OCI-LY3 (cell line): ENCODE data around the gene NEK3.

Experiments
- EZH2phosphoT487 ChIP-seq: fragments of 200-600 bp; shearing (Covaris generic); IDR thresholded peaks from 2 replicates; pipeline ENCODE4 v1.6.1; 2018; ENCODE audit warnings: antibody characterized with exemption, mixed run types, low read depth
- TF ChIP-seq, protein P1 (sequence below): fragments of 200-600, 300-600 bp; sonication (generic); IDR thresholded peaks from 2 replicates; pipeline ENCODE4 v1.5.1; 2014; ENCODE audit warnings: antibody characterized with exemption, low read length, low read depth

DNA sequence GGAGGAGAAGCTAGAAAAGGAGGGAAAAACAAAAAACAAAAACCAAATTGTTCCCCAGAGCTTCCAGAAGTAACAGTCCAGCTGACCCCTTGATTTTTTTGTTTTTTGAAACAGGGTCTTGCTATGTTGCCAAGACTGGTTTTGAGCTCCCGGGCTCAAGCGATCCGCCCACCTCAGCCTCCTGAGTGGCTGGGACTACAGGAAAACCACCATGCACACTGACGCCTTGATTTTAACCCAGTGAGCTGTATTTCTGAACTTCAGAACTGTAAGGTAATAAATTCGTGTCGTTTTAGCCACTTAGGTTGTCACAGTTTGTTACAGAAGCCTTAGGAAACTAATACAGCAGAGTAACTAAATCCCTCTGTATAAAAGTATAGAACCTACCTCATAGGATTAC lies 1.1 kb upstream of the NEK3 start:
- TF ChIP-seq, protein P1, sequence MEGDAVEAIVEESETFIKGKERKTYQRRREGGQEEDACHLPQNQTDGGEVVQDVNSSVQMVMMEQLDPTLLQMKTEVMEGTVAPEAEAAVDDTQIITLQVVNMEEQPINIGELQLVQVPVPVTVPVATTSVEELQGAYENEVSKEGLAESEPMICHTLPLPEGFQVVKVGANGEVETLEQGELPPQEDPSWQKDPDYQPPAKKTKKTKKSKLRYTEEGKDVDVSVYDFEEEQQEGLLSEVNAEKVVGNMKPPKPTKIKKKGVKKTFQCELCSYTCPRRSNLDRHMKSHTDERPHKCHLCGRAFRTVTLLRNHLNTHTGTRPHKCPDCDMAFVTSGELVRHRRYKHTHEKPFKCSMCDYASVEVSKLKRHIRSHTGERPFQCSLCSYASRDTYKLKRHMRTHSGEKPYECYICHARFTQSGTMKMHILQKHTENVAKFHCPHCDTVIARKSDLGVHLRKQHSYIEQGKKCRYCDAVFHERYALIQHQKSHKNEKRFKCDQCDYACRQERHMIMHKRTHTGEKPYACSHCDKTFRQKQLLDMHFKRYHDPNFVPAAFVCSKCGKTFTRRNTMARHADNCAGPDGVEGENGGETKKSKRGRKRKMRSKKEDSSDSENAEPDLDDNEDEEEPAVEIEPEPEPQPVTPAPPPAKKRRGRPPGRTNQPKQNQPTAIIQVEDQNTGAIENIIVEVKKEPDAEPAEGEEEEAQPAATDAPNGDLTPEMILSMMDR: no peak
- no peak for TF ChIP-seq EZH2phosphoT487
